RWPE2 (cell line): ENCODE results near the gene SLC2A9.

ENCODE experiments used
- ATAC-seq: fragments of 200-7000 bp; cut with Tn5 transposase; 3 replicates; pipeline ENCODE4 v1.9.1; 2021; ENCODE audit warnings: low read depth
- DNase-seq: peaks from one replicate; pipeline ENCODE4 v3.0.0-alpha.2; 2020; ENCODE audit warnings: low spot score
- H3K27ac ChIP-seq: fragments of 450-650 bp; 2 replicates; pipeline ENCODE4 v1.5.1; 2017; ENCODE audit warnings: mild to moderate bottlenecking; ENCODE audit not compliant: poor library complexity, severe bottlenecking
- H3K27me3 ChIP-seq: fragments of 250-450 bp; sonication (Bioruptor Pico); 2 replicates; pipeline ENCODE4 v1.5.1; 2021; ENCODE audit warnings: mild to moderate bottlenecking, moderate library complexity; ENCODE audit not compliant: insufficient read depth, poor library complexity, severe bottlenecking
- H3K36me3 ChIP-seq: fragments of 250-450 bp; sonication (Bioruptor Pico); 2 replicates; pipeline ENCODE4 v1.5.1; 2020; ENCODE audit warnings: low read depth, mild to moderate bottlenecking, moderate library complexity
- H3K4me1 ChIP-seq: fragments of 250-450 bp; sonication (Bioruptor Pico); 2 replicates; pipeline ENCODE4 v1.5.1; 2021; ENCODE audit warnings: mild to moderate bottlenecking, moderate library complexity; ENCODE audit not compliant: insufficient read depth, poor library complexity, severe bottlenecking
- H3K4me3 ChIP-seq: fragments of 250-450 bp; sonication (Bioruptor Pico); 2 replicates; pipeline ENCODE4 v1.5.1; 2021; ENCODE audit warnings: mild to moderate bottlenecking, moderate library complexity; ENCODE audit not compliant: severe bottlenecking
- H3K9me3 ChIP-seq: fragments of 250-450 bp; sonication (Bioruptor Pico); 2 replicates; pipeline ENCODE4 v1.5.1; 2021; ENCODE audit warnings: mild to moderate bottlenecking, moderate library complexity; ENCODE audit not compliant: severe bottlenecking
- TF ChIP-seq, protein P1 (sequence below): fragments of 450-650 bp; IDR thresholded peaks from one replicate; pipeline ENCODE4 v1.5.1; 2017; ENCODE audit warnings: mild to moderate bottlenecking, moderate library complexity; ENCODE audit not compliant: poor library complexity, severe bottlenecking

The SLC2A9 gene

DNA sequence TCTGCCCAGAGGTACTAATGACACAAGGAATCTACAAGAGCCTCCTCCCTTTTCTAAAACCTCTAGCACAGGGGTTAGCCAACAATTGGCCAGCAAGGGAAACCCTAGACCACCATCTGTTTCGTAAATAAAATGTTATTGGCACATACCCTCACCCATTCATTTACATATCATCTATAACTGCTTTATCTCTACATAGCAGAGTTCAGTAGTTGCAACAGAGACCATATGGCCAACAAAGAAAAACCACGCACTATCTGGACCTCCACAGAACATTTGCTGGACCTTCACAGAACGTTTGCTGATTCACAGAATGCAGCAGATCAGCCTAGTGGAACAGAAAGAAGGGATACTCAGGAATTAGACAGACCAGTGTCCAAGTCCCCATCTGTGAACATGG lies 9.4 kb downstream of the SLC2A9 start:
- Histone ChIP-seq H3K9me3 (no peaks in the 10 kb centered on the region), H3K27me3 (no peaks in the 10 kb centered on the region), H3K36me3 (peaks cover 62% of the 10 kb centered on the region), H3K27ac (no peak overlapping the region), H3K4me3 (no peak overlapping the region), H3K4me1 (peaks cover 38% of the 10 kb centered on the region)
- TF ChIP-seq, protein P1, sequence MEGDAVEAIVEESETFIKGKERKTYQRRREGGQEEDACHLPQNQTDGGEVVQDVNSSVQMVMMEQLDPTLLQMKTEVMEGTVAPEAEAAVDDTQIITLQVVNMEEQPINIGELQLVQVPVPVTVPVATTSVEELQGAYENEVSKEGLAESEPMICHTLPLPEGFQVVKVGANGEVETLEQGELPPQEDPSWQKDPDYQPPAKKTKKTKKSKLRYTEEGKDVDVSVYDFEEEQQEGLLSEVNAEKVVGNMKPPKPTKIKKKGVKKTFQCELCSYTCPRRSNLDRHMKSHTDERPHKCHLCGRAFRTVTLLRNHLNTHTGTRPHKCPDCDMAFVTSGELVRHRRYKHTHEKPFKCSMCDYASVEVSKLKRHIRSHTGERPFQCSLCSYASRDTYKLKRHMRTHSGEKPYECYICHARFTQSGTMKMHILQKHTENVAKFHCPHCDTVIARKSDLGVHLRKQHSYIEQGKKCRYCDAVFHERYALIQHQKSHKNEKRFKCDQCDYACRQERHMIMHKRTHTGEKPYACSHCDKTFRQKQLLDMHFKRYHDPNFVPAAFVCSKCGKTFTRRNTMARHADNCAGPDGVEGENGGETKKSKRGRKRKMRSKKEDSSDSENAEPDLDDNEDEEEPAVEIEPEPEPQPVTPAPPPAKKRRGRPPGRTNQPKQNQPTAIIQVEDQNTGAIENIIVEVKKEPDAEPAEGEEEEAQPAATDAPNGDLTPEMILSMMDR: no peak
- ATAC-seq: no peak
- no peak for DNase-seq

DNA sequence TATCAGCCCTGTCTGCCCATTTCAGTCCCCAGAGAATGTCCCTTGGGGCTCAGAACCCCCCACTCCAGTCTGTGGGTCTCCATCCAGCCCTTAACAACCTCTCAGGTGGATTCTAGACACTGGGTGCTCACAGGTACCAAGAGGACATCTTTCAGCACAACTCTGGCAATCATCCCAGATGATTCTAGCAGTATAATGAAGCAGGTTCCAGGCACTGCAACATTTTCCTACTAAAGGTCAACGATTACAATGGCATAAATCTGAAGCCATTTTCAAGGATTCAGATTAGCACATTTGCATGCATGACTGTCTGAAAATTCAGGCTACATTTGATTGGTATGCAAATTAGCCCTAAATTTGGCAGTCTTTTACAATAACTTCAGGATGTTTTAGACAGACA lies 10.0 kb downstream of the SLC2A9 start:
- no peaks in the 10 kb centered on the region for H3K9me3 ChIP-seq
- peaks cover 56% of the 10 kb centered on the region for H3K36me3 ChIP-seq
- no peaks in the 10 kb centered on the region for H3K27me3 ChIP-seq
- no peak for ATAC-seq
- H3K4me1 ChIP-seq: peaks cover 44% of the 10 kb centered on the region
- H3K4me3 ChIP-seq: no peak overlapping the region
- no peak for DNase-seq
- TF ChIP-seq, protein P1: no peak
- H3K27ac ChIP-seq: no peak overlapping the region

DNA sequence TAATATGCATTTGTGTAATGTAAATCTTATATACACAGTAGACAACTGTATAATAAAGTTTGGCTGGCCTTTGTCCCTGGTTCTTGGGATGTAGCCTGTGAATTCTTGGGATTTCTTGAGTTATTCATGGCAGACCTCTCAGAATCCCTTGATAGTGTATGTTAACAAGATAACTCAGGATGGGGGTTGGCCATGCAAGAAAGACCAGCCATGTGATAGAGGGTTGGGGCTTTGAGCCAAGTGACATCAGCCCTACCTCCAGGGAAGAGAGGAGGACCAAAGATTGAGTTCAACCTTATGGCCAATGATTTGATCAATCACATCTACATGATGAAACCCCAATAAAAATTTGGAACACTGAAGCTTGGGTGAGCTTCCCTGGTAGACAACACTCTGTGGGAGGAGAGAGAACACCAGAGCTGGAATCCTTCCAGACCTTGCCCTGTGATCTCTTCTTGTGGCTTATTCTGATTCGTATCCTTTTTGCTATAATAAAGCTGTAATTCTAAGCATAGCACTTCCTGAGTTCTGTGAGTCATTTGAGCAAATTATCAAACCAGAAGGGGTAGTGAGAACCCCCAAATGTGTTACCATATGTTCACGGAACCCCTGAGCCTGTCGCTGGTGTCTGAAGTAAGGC lies 11.3 kb downstream of the SLC2A9 start:
- H3K36me3 ChIP-seq: peaks cover 53% of the 10 kb centered on the region
- ATAC-seq: no peak
- H3K9me3 ChIP-seq: no peaks in the 10 kb centered on the region
- no peak overlapping the region for H3K4me3 ChIP-seq
- peak overlapping the region; percentile 89 for H3K27ac ChIP-seq
- peaks cover 54% of the 10 kb centered on the region for H3K4me1 ChIP-seq
- no peak for DNase-seq
- no peaks in the 10 kb centered on the region for H3K27me3 ChIP-seq
- TF ChIP-seq, protein P1: no peak

DNA sequence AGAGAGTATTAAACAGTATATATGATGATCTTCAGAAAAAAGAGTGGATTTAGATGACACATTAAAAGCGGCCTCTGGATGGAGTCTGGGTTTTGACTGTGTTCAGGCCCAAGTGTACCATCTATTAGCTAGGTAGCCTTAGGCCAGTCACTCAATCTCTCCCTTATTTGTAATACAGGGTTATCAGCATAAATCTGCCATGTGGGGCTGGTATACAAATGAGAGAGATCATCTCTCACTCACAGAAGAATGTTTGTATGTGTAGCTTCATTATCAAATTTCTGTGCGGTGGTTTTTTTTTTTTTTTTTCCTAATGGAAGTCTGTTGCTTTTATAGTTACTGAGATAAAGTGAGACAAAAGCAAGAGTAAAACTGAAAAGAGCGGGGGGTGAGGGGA lies 12.7 kb downstream of the SLC2A9 start:
- Histone ChIP-seq H3K36me3 (peaks cover 56% of the 10 kb centered on the region), H3K27ac (peak overlapping the region; percentile 89), H3K27me3 (no peaks in the 10 kb centered on the region), H3K9me3 (no peaks in the 10 kb centered on the region), H3K4me3 (no peak overlapping the region), H3K4me1 (peaks cover 63% of the 10 kb centered on the region)
- TF ChIP-seq, protein P1: no peak
- ATAC-seq (no peak), DNase-seq (no peak)

DNA sequence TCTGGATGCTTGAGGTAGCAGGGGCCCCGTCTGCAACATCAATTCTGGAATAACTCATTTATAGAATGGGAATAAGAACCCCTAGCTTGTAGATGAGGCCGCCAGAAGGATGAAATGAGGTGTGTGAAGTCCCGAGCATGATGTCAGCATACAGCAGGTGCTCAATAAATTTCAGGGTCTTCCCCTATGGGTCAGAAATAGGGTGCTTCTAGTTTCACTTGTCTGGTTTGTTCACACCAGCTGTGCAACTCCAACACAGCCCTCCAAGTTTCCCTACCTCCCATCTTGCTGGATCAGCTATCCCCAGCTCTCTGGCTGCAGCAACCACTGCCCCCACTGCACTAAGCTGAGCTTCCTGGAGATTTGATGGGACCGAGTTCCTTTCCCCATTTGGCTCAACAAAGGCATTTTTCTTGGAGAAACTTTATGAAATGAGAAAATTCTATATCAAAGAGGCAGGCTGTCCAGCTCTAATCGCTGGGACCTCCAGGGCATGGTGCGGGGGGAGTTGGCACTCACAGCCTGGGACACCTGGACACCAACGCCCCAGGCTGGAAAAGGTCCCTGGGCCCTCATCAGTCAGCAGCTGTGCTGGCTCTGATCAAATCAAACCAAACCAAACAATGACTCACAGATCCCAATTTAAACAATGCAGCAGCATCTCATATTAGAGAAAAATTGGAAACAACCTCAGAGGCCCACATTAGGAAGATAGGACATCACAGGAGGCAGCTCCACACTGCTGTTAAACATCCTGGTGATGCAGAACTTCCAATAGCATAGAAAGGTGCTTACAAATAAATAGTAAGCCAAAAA lies 13.3 kb downstream of the SLC2A9 start:
- H3K27me3 ChIP-seq: no peaks in the 10 kb centered on the region
- H3K4me3 ChIP-seq: no peak overlapping the region
- DNase-seq (no peak), ATAC-seq (peak; percentile 30)
- H3K36me3 ChIP-seq: peaks cover 56% of the 10 kb centered on the region
- H3K27ac ChIP-seq: peak overlapping the region; percentile 89
- TF ChIP-seq, protein P1: no peak
- no peaks in the 10 kb centered on the region for H3K9me3 ChIP-seq
- H3K4me1 ChIP-seq: peaks cover 63% of the 10 kb centered on the region
